ENCODE results near the gene GEMIN5.

DNA sequence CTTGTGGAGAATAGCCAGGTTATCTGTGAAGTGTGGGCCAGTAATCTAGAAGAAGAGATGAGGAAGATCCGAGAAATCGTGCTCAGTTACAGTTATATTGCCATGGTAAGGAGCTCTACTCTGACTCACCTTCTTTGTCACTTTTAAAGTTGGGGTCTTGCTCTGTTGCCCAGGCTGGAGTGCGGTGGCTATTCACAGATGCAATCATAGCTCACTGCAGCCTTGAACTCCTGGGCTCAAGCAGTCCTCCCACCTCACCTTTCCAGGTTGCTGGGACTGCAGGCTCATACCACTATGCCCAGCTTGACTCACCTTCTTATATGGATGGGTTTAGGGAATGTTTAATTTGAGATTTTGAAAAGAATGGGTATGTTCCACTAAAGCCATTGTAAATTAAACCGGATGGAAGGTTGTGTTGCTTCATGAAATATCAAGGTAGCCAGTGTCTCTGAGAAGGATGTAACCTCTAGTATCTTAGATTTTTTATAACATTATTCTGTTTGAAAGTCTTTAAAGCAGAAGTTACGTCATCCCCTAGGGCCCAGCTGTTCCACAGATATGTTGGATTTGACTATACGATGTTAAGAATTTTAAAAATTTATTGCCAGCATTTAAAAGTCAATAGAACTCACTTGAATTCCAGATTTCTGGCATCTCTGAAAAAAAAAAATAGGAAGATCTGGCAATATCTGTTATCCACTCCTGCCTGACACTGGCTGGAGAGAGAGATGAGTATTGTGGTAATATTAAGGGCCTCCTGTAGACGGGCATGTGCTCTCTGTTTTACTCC is 74.5 kb downstream of the GEMIN5 start:
- TF ChIP-seq POLR2AphosphoS5 (IDR thresholded peaks at IDR 0.05; ENCODE audit: low read depth, low read length) (no peak), POLR2A (IDR thresholded peaks at IDR 0.05; ENCODE audit: low read depth, low read length) (no peak), TAF1 (IDR thresholded peaks at IDR 0.05; ENCODE audit: borderline replicate concordance, low read depth, low read length) (no peak)

Data from GM12892 (cell line).